PFSK-1 (cell line): ENCODE measurements around the gene CDC42EP2.

ENCODE experiments used
- FOXP2 ChIP-seq: optimal IDR thresholded peaks from 2 replicates; pipeline ENCODE3; 2011; ENCODE audit warnings: borderline replicate concordance, control low read depth, inconsistent platforms; ENCODE audit not compliant: insufficient read depth; ENCODE audit errors: extremely low read length, extremely low read depth
- POLR2AphosphoS5 ChIP-seq: IDR thresholded peaks from 2 replicates; pipeline ENCODE4 v1.6.1; 2012; ENCODE audit warnings: low read depth, mild to moderate bottlenecking, control low read depth, low read length, moderate library complexity
- REST ChIP-seq, 2 experiments: IDR thresholded peaks; 2 replicates each; pipeline versions ENCODE4 v1.6.1 to v1.8.0; 2011 to 2012; ENCODE audit warnings: low read depth in 2 of 2, low read length in 2 of 2, control low read depth in 1 of 2, inconsistent platforms in 1 of 2, mild to moderate bottlenecking in 1 of 2, moderate library complexity in 1 of 2; ENCODE audit not compliant: insufficient read depth in 1 of 2
- SIN3A ChIP-seq: IDR thresholded peaks from 2 replicates; pipeline ENCODE4 v1.6.1; 2012; ENCODE audit warnings: mild to moderate bottlenecking, low read length, moderate library complexity, borderline replicate concordance; ENCODE audit not compliant: insufficient read depth
- TAF1 ChIP-seq: IDR thresholded peaks from 2 replicates; pipeline ENCODE4 v1.6.1; 2012; ENCODE audit warnings: low read length, control low read depth, borderline replicate concordance; ENCODE audit not compliant: insufficient read depth

CDC42EP2 gene

GRCh38 chr11:65291613-65292012 is 23.1 kb upstream of the CDC42EP2 start:
- TF ChIP-seq REST (IDR thresholded peaks at IDR 0.05; ENCODE audit: insufficient read depth in 1 of 2, low read depth in 2 of 2, low read length in 2 of 2): no peak
- TF ChIP-seq FOXP2: no peak
- no peak for TF ChIP-seq TAF1
- TF ChIP-seq POLR2AphosphoS5: no peak
- TF ChIP-seq SIN3A: no peak

- no peak for TF ChIP-seq SIN3A
- TF ChIP-seq POLR2AphosphoS5: no peak
- no peak for TF ChIP-seq TAF1
These were observed 21.8 kb upstream of the CDC42EP2 start for GRCh38 chr11:65292890-65293289.

GRCh38 chr11:65293909-65294381 is 20.7 kb upstream of the CDC42EP2 start:
- no peak for TF ChIP-seq REST (IDR thresholded peaks at IDR 0.05; ENCODE audit: insufficient read depth in 1 of 2, low read depth in 2 of 2, low read length in 2 of 2)
- no peak for TF ChIP-seq TAF1
- TF ChIP-seq SIN3A: no peak
- no peak for TF ChIP-seq FOXP2
- TF ChIP-seq POLR2AphosphoS5: no peak

- TF ChIP-seq SIN3A: no peak
- TF ChIP-seq FOXP2: no peak
- TF ChIP-seq REST (IDR thresholded peaks at IDR 0.05; ENCODE audit: insufficient read depth in 1 of 2, low read depth in 2 of 2, low read length in 2 of 2): no peak
- TF ChIP-seq TAF1: no peak
- no peak for TF ChIP-seq POLR2AphosphoS5
These were observed 19.7 kb upstream of the CDC42EP2 start for GRCh38 chr11:65295001-65295400.

GRCh38 chr11:65295571-65296341 is 18.9 kb upstream of the CDC42EP2 start:
- TF ChIP-seq REST (IDR thresholded peaks at IDR 0.05; ENCODE audit: insufficient read depth in 1 of 2, low read depth in 2 of 2, low read length in 2 of 2) (no peak), POLR2AphosphoS5 (no peak), SIN3A (no peak), TAF1 (no peak), FOXP2 (no peak)
